AG09309 (cell line): ENCODE results near the gene SELP.

Experiments used
- DNase-seq: peaks from one replicate; pipeline ENCODE4 v3.0.0-alpha.2; 2010; ENCODE audit warnings: low read depth
- H3K4me3 ChIP-seq: 2 replicates; pipeline ENCODE4 v1.5.1; 2011; ENCODE audit warnings: mild to moderate bottlenecking, low read depth, low read length, moderate library complexity; ENCODE audit not compliant: control insufficient read depth
- CTCF ChIP-seq: IDR thresholded peaks from 2 replicates; pipeline ENCODE4 v1.5.1; 2011; ENCODE audit warnings: mild to moderate bottlenecking, low read depth, low read length, inconsistent platforms; ENCODE audit not compliant: insufficient read depth, control insufficient read depth; ENCODE audit errors: missing control alignments

The SELP gene

GRCh38 chr1:169570172-169570574 is 59.8 kb downstream of the SELP start:
- TF ChIP-seq CTCF = no peak
- H3K4me3 ChIP-seq = no peak overlapping the region
- no peak for DNase-seq

GRCh38 chr1:169568497-169568896 is 61.4 kb downstream of the SELP start:
- TF ChIP-seq CTCF = no peak
- H3K4me3 ChIP-seq = no peak overlapping the region
- no peak for DNase-seq

- DNase-seq = no peak
- TF ChIP-seq CTCF = no peak
- no peak overlapping the region for H3K4me3 ChIP-seq
Measured at GRCh38 chr1:169565335-169566271, 64.3 kb downstream of the SELP start.

- H3K4me3 ChIP-seq = no peak overlapping the region
- no peak for DNase-seq
- TF ChIP-seq CTCF = no peak
Measured at GRCh38 chr1:169563650-169564049, 66.3 kb downstream of the SELP start.

GRCh38 chr1:169563019-169563615 is 66.8 kb downstream of the SELP start:
- DNase-seq = no peak
- no peak for TF ChIP-seq CTCF
- H3K4me3 ChIP-seq = no peak overlapping the region

GRCh38 chr1:169561692-169562091 is 68.2 kb downstream of the SELP start:
- no peak for DNase-seq
- H3K4me3 ChIP-seq = no peak overlapping the region
- no peak for TF ChIP-seq CTCF
